ENCODE data around the gene PDZD2. TPM values are rescaled to one million over a fixed set of nuclear protein-coding genes. Genes with fewer than 3 reads are reported as not detected.

Gene PDZD2
- total RNA-seq, 1 experiment from 2014 or later, result 23.0 TPM

DNA sequence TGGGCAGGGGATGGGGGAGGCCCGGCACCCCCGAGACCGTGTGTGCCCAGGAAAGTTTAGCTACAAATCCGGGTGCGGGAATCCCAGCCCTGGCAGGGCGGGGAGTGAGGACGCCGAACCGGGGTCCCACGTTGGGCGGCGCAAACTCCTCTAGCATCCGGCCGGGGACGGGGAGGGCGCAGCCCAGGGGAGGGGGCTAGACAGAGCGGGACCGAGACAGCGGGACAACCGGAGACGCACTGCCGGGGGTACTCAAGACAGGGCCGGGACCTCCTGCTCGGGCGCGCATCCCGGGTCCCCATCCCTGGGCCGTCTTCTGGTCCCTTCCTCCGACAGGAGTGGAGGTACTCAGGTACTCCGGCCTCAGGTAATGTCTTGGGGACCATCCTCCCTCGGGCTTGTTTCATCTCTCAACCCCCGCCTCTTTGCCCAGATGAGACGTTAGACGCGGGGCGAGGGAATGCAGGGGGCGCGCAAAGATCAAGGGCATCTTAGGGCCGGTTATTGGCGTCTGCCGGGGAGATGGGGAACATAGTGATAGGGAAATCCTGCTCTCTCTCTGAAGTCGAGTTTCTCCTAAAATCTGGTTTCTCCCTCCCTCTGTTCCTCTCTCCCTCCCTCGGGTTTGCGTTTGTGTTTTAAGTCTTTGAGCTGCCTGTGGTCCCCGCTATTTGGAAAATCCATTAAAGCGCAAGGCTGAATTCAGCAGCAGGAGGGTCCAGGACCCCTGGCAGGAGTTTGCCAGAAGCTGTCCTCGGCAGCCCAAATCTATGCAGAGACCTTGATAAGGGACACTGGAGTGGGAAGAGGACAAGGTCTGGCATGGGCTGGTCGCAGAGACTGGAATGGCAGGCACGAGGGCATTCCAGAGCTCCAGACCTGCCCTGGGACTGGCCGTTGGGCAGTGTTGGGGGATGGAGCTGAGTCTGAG lies 815 bp downstream of the PDZD2 start:
- no peak for TF ChIP-seq CTCF (IDR thresholded peaks at IDR 0.05; ENCODE audit: unreplicated experiment)
- ChIA-PET POLR2A (interaction anchor here (0.7 kb wide), 1 partner anchor 14 kb away, joined by 3 read pairs; no protein-coding TSS in a partner anchor), CTCF (interaction anchor here (1.0 to 6.7 kb wide), 10 partner anchors 8 to 169 kb away, joined by 3 to 39 read pairs (median 6); no protein-coding TSS in a partner anchor)
- Mint-ChIP-seq H3K4me3 (ENCODE audit: unreplicated experiment) (peak overlapping the region; percentile 24), H3K27me3 (ENCODE audit: insufficient read depth, unreplicated experiment) (no peaks in the 10 kb centered on the region), H3K9me3 (ENCODE audit: unreplicated experiment) (no peaks in the 10 kb centered on the region), H3K4me1 (ENCODE audit: insufficient read depth, unreplicated experiment) (peaks cover 6% of the 10 kb centered on the region), H3K27ac (ENCODE audit: low read depth, unreplicated experiment) (no peak overlapping the region), H3K36me3 (ENCODE audit: insufficient read depth, unreplicated experiment) (no peaks in the 10 kb centered on the region)
- intact Hi-C loops (cut with micrococcal nuclease), result loop anchor here (2.0 kb wide), 1 partner anchor 169 kb away; no protein-coding TSS in a partner anchor
- DNase-seq (ENCODE audit: unreplicated experiment), result no peak
- no TSS peak for BruUV-seq (replicated peaks)

DNA sequence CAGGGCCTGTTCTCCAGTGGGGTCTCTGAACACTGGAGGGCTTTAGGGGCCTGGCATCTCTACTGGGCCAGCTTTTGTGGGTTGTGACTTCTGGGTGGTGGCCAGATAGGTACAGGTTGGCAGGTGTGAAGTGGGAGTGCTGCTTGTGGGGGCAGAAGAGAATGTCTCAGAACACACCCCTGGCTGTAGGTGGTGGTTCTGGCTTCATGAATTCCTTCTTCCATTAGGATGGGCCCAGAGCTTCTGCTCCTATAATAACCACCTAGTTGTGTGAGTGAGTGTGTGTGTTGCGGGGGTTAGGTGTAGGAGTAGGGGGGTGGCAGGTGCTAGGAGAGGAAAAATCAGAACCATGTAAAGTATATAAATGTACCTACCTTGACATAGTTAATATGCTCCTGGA lies 1.6 kb downstream of the PDZD2 start:
- no peak overlapping the region for H3K4me3 Mint-ChIP-seq (ENCODE audit: unreplicated experiment)
- no peak overlapping the region for H3K27ac Mint-ChIP-seq (ENCODE audit: low read depth, unreplicated experiment)
- CTCF ChIA-PET, result interaction anchor here (0.9 to 6.7 kb wide), 3 partner anchors 9 to 424 kb away, joined by 3 to 39 read pairs (median 5); no protein-coding TSS in a partner anchor
- no peaks in the 10 kb centered on the region for H3K9me3 Mint-ChIP-seq (ENCODE audit: unreplicated experiment)
- TF ChIP-seq CTCF (IDR thresholded peaks at IDR 0.05; ENCODE audit: unreplicated experiment), result no peak
- peaks cover 6% of the 10 kb centered on the region for H3K4me1 Mint-ChIP-seq (ENCODE audit: insufficient read depth, unreplicated experiment)
- no peaks in the 10 kb centered on the region for H3K27me3 Mint-ChIP-seq (ENCODE audit: insufficient read depth, unreplicated experiment)
- H3K36me3 Mint-ChIP-seq (ENCODE audit: insufficient read depth, unreplicated experiment), result no peaks in the 10 kb centered on the region
- no TSS peak for BruUV-seq (replicated peaks)
- no peak for DNase-seq (ENCODE audit: unreplicated experiment)
- POLR2A ChIA-PET, result interaction anchor here (0.7 kb wide), 1 partner anchor 14 kb away, joined by 3 read pairs; no protein-coding TSS in a partner anchor
- intact Hi-C loops (cut with micrococcal nuclease), result no loop called here

- Mint-ChIP-seq H3K36me3 (ENCODE audit: insufficient read depth, unreplicated experiment) (no peaks in the 10 kb centered on the region), H3K4me1 (ENCODE audit: insufficient read depth, unreplicated experiment) (peaks cover 6% of the 10 kb centered on the region), H3K9me3 (ENCODE audit: unreplicated experiment) (no peaks in the 10 kb centered on the region), H3K27ac (ENCODE audit: low read depth, unreplicated experiment) (no peak overlapping the region), H3K27me3 (ENCODE audit: insufficient read depth, unreplicated experiment) (no peaks in the 10 kb centered on the region), H3K4me3 (ENCODE audit: unreplicated experiment) (no peak overlapping the region)
- ChIA-PET POLR2A (no interaction called here), CTCF (interaction anchor here (0.6 to 6.7 kb wide), 3 partner anchors 119 to 423 kb away, joined by 3 to 39 read pairs (median 5); no protein-coding TSS in a partner anchor)
- DNase-seq (ENCODE audit: unreplicated experiment), result no peak
- intact Hi-C loops (cut with micrococcal nuclease), result no loop called here
- no peak for TF ChIP-seq CTCF (IDR thresholded peaks at IDR 0.05; ENCODE audit: unreplicated experiment)
- BruUV-seq (replicated peaks), result no TSS peak
Observed at GRCh38 chr5:31641059-31641458, 2.1 kb downstream of the PDZD2 start.

DNA sequence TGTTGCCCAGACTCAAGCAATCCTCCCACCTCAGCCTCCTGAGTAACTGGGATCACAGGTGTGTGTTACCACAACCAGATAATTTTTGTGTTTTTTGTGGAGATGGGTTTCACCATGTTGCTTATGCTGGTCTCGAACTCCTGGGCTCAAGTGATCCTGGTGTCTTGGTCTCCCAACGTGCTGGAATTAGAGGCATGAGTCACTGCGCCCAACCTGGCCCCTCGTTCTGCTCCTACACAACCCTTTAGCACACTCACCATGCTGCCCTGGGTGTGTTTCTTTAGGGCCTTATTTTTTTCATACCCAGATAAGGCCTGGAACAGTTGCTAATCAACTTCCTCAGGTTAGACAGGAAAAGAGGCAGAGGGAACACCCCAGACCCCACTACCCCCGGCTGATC lies 2.6 kb downstream of the PDZD2 start:
- ChIA-PET CTCF (interaction anchor here (0.6 to 6.7 kb wide), 4 partner anchors 118 to 423 kb away, joined by 3 to 39 read pairs (median 4); no protein-coding TSS in a partner anchor), POLR2A (no interaction called here)
- Mint-ChIP-seq H3K4me1 (ENCODE audit: insufficient read depth, unreplicated experiment) (peaks cover 6% of the 10 kb centered on the region), H3K36me3 (ENCODE audit: insufficient read depth, unreplicated experiment) (no peaks in the 10 kb centered on the region), H3K9me3 (ENCODE audit: unreplicated experiment) (no peaks in the 10 kb centered on the region), H3K27ac (ENCODE audit: low read depth, unreplicated experiment) (no peak overlapping the region), H3K4me3 (ENCODE audit: unreplicated experiment) (no peak overlapping the region), H3K27me3 (ENCODE audit: insufficient read depth, unreplicated experiment) (peaks cover 4% of the 10 kb centered on the region)
- no TSS peak for BruUV-seq (replicated peaks)
- no peak for TF ChIP-seq CTCF (IDR thresholded peaks at IDR 0.05; ENCODE audit: unreplicated experiment)
- intact Hi-C loops (cut with micrococcal nuclease), result no loop called here
- DNase-seq (ENCODE audit: unreplicated experiment), result no peak
